ENCODE data around the gene LGR4.
A peak's percentile ranks its signal among the peaks of the same experiment; 100 is the strongest.

LGR4 gene

GRCh38 chr11:27482793-27483192 is 10.2 kb upstream of the LGR4 start:
- no peak for DNase-seq

GRCh38 chr11:27481992-27482391 is 9.4 kb upstream of the LGR4 start:
- no peak for DNase-seq

- DNase-seq = no peak
Measured at GRCh38 chr11:27477831-27478230, 5.2 kb upstream of the LGR4 start.

GRCh38 chr11:27477243-27477642 is 4.7 kb upstream of the LGR4 start:
- DNase-seq = no peak

GRCh38 chr11:27475622-27476021 is 3.0 kb upstream of the LGR4 start:
- DNase-seq = no peak

- DNase-seq = no peak
Measured at GRCh38 chr11:27473017-27473406, 422 bp upstream of the LGR4 start.

GRCh38 chr11:27471589-27472397 is 797 bp downstream of the LGR4 start:
- DNase-seq = no peak

- DNase-seq = peak in 1 of 2 experiments; percentile 14
Measured at GRCh38 chr11:27470826-27471588, 1.6 kb downstream of the LGR4 start.

GRCh38 chr11:27470166-27470565 is 2.4 kb downstream of the LGR4 start:
- DNase-seq = no peak

GRCh38 chr11:27468995-27469695 is 3.4 kb downstream of the LGR4 start:
- DNase-seq = no peak

GRCh38 chr11:27468209-27468994 is 4.2 kb downstream of the LGR4 start:
- DNase-seq = no peak

- no peak for DNase-seq
Measured at GRCh38 chr11:27467181-27467913, 5.2 kb downstream of the LGR4 start.

- no peak for DNase-seq
Measured at GRCh38 chr11:27466363-27466762, 6.2 kb downstream of the LGR4 start.

GRCh38 chr11:27465629-27466028 is 7.0 kb downstream of the LGR4 start:
- no peak for DNase-seq

- DNase-seq = no peak
Measured at GRCh38 chr11:27464909-27465308, 7.7 kb downstream of the LGR4 start.

- no peak for DNase-seq
Measured at GRCh38 chr11:27464289-27464696, 8.3 kb downstream of the LGR4 start.

GRCh38 chr11:27462543-27462942 is 10.0 kb downstream of the LGR4 start:
- no peak for DNase-seq

GRCh38 chr11:27460158-27460978 is 12.2 kb downstream of the LGR4 start:
- DNase-seq = no peak

- DNase-seq = no peak
Measured at GRCh38 chr11:27459191-27459590, 13.4 kb downstream of the LGR4 start.

GRCh38 chr11:27458182-27458581 is 14.4 kb downstream of the LGR4 start:
- no peak for DNase-seq

GRCh38 chr11:27456795-27457329 is 15.7 kb downstream of the LGR4 start:
- no peak for DNase-seq
